Caco-2 (cell line): Measurements from ENCODE around the gene FGD5. TPM values are rescaled to one million over a fixed set of nuclear protein-coding genes. Genes with fewer than 3 reads are reported as not detected.

Experiments used
- BruUV-seq: library from RNA; stranded (reverse); fragments of 400-500 nt; replicated peaks from 2 replicates; lab custom pipeline; 2021; lab: Mats Ljungman, UMichigan
- CTCF ChIA-PET: fragments of 300-600 bp; sonication (Branson Sonifier 250); formaldehyde crosslinking; loops from one replicate; lab custom pipeline; 2022; ENCODE audit warnings: antibody characterized with exemption; lab: Charles Lee
- POLR2A ChIA-PET: fragments of 300-600 bp; sonication (Branson Sonifier 250); formaldehyde crosslinking; loops from one replicate; lab custom pipeline; 2022; ENCODE audit warnings: antibody characterized with exemption; lab: Charles Lee
- DNase-seq, 2 experiments: peaks; one replicate each; pipeline versions ENCODE4 v3.0.0 to v3.0.0-alpha.2; 2020 to 2022
- H3K27me3 ChIP-seq: replicated peaks from 2 replicates; pipeline ENCODE4 v1.6.0; 2011; ENCODE audit warnings: low read length; ENCODE audit not compliant: control insufficient read depth, insufficient read depth
- H3K36me3 ChIP-seq: 2 replicates; pipeline ENCODE4 v1.5.1; 2011; ENCODE audit warnings: low read length; ENCODE audit not compliant: control insufficient read depth, insufficient read depth
- H3K4me1 ChIP-seq: fragments of 250-450 bp; sonication (Bioruptor Pico); 2 replicates; pipeline ENCODE4 v1.5.1; 2020; ENCODE audit warnings: mild to moderate bottlenecking
- H3K4me3 ChIP-seq: 2 replicates; pipeline ENCODE4 v1.5.1; 2011; ENCODE audit warnings: low read depth, mild to moderate bottlenecking, control low read depth, low read length
- H3K9me3 ChIP-seq: fragments of 250-450 bp; sonication (Bioruptor Pico); 2 replicates; pipeline ENCODE4 v1.5.1; 2020; ENCODE audit warnings: mild to moderate bottlenecking, moderate library complexity
- H3K27ac Mint-ChIP-seq: one replicate; pipeline ENCODE4 v1.8.0; 2022; ENCODE audit warnings: mixed read lengths; ENCODE audit not compliant: unreplicated experiment
- H3K27me3 Mint-ChIP-seq: one replicate; pipeline ENCODE4 v1.8.0; 2022; ENCODE audit warnings: mixed read lengths; ENCODE audit not compliant: insufficient read depth, unreplicated experiment
- H3K36me3 Mint-ChIP-seq: one replicate; pipeline ENCODE4 v1.8.0; 2022; ENCODE audit warnings: mild to moderate bottlenecking, mixed read lengths; ENCODE audit not compliant: insufficient read depth, unreplicated experiment
- H3K4me1 Mint-ChIP-seq: one replicate; pipeline ENCODE4 v1.8.0; 2022; ENCODE audit warnings: low read depth, mixed read lengths; ENCODE audit not compliant: unreplicated experiment
- H3K4me3 Mint-ChIP-seq: one replicate; pipeline ENCODE4 v1.8.0; 2022; ENCODE audit warnings: mild to moderate bottlenecking, moderate library complexity, mixed read lengths; ENCODE audit not compliant: unreplicated experiment
- H3K9me3 Mint-ChIP-seq: one replicate; pipeline ENCODE4 v1.8.0; 2022; ENCODE audit warnings: mixed read lengths; ENCODE audit not compliant: unreplicated experiment
- CTCF ChIP-seq, 2 experiments: fragments of 200-600 bp in 1 of 2; IDR thresholded peaks; 1 replicate in 1 of 2; 2 replicates in 1 of 2; pipeline versions ENCODE4 v1.5.1 to v1.8.0; 2011 to 2022; ENCODE audit warnings: antibody characterized with exemption in 1 of 2, control low read depth in 1 of 2, inconsistent platforms in 1 of 2, low read depth in 1 of 2, low read length in 1 of 2, mild to moderate bottlenecking in 1 of 2, moderate library complexity in 1 of 2; ENCODE audit not compliant: insufficient read depth in 1 of 2, severe bottlenecking in 1 of 2, unreplicated experiment in 1 of 2
- intact Hi-C: fragments of 100-400 bp; cut with micrococcal nuclease; formaldehyde crosslinking; loops from one replicate; pipeline ENCODE4 v1.10.0; 2022; ENCODE audit not compliant: unreplicated experiment
- total RNA-seq: library from RNA; stranded (reverse); gene quantifications from 2 replicates; pipeline ENCODE4 v1.2.3, GENCODE V29; 2022

The FGD5 gene
- total RNA-seq, 1 experiment from 2014 or later, result 0.25 TPM

DNA sequence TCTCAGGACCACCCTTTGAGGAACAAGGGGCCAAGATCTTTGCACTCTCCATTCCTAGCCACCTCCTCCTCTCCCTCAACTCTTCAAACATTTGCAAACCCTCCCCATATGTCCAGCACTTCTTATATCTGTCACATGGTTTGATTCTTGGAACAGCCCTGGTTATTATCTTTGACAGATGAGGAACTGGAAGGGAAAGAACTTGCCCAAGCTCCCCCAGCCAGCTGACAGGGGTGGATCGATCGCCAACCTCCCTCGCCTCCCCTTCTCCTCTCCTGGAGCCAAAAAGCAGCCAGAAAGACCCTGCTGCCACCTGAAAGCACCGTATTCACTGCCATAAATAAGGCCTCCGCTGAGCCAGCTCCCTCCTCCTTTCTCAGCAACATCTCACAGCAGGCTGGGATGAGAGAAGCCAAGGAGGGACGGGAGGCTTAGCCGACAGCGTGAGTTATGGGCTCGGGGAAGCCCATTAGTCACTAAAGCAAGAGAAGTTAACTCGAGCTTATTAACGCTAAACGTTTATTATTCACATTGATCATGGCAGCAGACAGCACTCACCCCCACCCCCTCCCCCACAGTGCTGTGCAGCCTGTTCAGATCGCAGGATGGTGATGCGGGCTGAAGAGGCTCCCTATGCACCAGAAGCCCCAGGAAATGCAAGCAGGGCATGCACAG, 22.2 kb upstream of the FGD5 start:
- DNase-seq, result no peak
- H3K4me1 ChIP-seq, result no peaks in the 10 kb centered on the region
- H3K9me3 Mint-ChIP-seq, result no peaks in the 10 kb centered on the region
- no peaks in the 10 kb centered on the region for H3K36me3 ChIP-seq
- intact Hi-C loops, result no loop called here
- BruUV-seq, result no TSS peak
- POLR2A ChIA-PET, result no interaction called here
- no peak for TF ChIP-seq CTCF (IDR thresholded peaks at IDR 0.05; ENCODE audit: insufficient read depth in 1 of 2, low read depth in 1 of 2, low read length in 1 of 2, severe bottlenecking in 1 of 2, unreplicated experiment in 1 of 2)
- H3K27me3 ChIP-seq, result no peaks in the 10 kb centered on the region
- H3K9me3 ChIP-seq, result no peaks in the 10 kb centered on the region
- no peak overlapping the region for H3K4me3 ChIP-seq
- no peak overlapping the region for H3K27ac Mint-ChIP-seq
- H3K4me3 Mint-ChIP-seq, result no peak overlapping the region
- peaks cover 3% of the 10 kb centered on the region for H3K27me3 Mint-ChIP-seq
- H3K36me3 Mint-ChIP-seq, result no peaks in the 10 kb centered on the region
- CTCF ChIA-PET, result no interaction called here
- no peaks in the 10 kb centered on the region for H3K4me1 Mint-ChIP-seq

DNA sequence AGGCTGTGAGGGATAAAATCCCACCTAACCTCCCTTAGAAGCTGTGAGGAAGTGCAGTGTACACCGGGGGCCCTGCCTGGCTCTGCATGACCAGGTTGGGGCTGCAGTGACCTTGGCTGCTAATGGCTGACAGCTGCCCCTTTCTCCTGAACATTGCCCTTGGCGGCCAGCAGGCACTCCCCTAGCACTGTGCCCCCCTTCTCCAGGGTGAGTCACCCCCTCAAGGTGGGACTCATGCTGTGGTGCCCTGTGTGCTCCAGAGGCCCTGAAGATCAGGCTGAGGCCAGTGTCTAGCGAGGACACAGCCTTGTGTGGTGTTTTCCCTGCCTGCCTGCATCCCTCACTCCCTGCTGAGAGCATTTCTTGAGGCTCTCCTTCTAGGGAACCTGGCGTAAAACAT, 21.0 kb upstream of the FGD5 start:
- no peak for TF ChIP-seq CTCF (IDR thresholded peaks at IDR 0.05; ENCODE audit: insufficient read depth in 1 of 2, low read depth in 1 of 2, low read length in 1 of 2, severe bottlenecking in 1 of 2, unreplicated experiment in 1 of 2)
- ChIA-PET POLR2A (no interaction called here), CTCF (no interaction called here)
- Mint-ChIP-seq H3K27ac (no peak overlapping the region), H3K36me3 (no peaks in the 10 kb centered on the region), H3K9me3 (no peaks in the 10 kb centered on the region), H3K4me1 (no peaks in the 10 kb centered on the region), H3K4me3 (no peak overlapping the region), H3K27me3 (peaks cover 3% of the 10 kb centered on the region)
- Histone ChIP-seq H3K36me3 (no peaks in the 10 kb centered on the region), H3K4me3 (no peak overlapping the region), H3K9me3 (no peaks in the 10 kb centered on the region), H3K27me3 (no peaks in the 10 kb centered on the region), H3K4me1 (no peaks in the 10 kb centered on the region)
- no TSS peak for BruUV-seq
- DNase-seq, result no peak
- intact Hi-C loops, result no loop called here

DNA sequence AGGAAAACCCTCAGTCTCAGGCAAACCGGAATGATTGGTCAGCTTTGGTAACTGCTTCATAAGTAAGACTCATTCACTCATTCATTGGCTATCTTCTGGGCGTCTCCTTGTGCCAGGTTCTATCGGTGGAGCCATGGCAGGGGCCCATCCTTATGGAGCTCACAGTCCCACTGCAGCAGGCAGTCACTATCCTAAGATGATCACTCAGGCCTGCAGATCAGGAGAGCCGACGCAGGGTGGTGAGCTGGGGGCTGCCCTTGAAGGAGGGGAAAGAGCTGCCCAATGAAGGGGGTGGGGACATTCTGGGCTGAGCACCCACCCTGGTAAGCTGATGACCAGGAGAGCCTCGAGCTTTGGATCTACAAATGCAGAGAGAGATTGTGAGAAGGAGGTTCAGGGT, 20.5 kb upstream of the FGD5 start:
- H3K4me3 Mint-ChIP-seq, result no peak overlapping the region
- H3K4me1 ChIP-seq, result no peaks in the 10 kb centered on the region
- H3K36me3 Mint-ChIP-seq, result no peaks in the 10 kb centered on the region
- intact Hi-C loops, result no loop called here
- H3K27me3 Mint-ChIP-seq, result peaks cover 3% of the 10 kb centered on the region
- H3K9me3 ChIP-seq, result no peaks in the 10 kb centered on the region
- DNase-seq, result no peak
- no peak for TF ChIP-seq CTCF (IDR thresholded peaks at IDR 0.05; ENCODE audit: insufficient read depth in 1 of 2, low read depth in 1 of 2, low read length in 1 of 2, severe bottlenecking in 1 of 2, unreplicated experiment in 1 of 2)
- no peaks in the 10 kb centered on the region for H3K9me3 Mint-ChIP-seq
- ChIA-PET POLR2A (no interaction called here), CTCF (no interaction called here)
- H3K4me1 Mint-ChIP-seq, result peaks cover 4% of the 10 kb centered on the region
- no TSS peak for BruUV-seq
- no peaks in the 10 kb centered on the region for H3K36me3 ChIP-seq
- no peak overlapping the region for H3K27ac Mint-ChIP-seq
- H3K4me3 ChIP-seq, result no peak overlapping the region
- H3K27me3 ChIP-seq, result no peaks in the 10 kb centered on the region
